Raji (cell line): ENCODE measurements around the gene HDAC4.

Source experiments
- POLR2A ChIP-seq: IDR thresholded peaks from 2 replicates; pipeline ENCODE4 v1.6.1; 2011; ENCODE audit warnings: low read depth, low read length, control low read depth; ENCODE audit not compliant: insufficient read depth

HDAC4 gene

DNA sequence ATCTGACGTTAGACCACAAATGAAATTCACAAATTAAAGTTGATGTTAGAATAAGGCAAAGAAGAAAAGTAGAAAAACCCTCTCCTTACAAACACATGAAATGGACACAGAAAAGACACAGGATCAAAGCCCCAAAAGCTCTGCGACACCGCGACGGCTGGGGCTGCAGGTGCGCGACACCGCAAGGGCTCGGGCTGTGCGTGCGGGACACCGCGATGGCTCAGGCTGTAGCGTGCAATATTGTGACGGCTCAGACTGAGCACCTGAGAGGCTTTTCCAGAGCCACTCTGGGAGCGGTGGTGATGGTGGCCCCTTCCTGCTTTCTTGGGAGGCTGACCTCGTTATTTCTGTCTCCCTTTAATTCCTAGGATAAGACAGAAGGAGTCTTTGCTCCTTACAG lies 296.0 kb downstream of the HDAC4 start:
- no peak for TF ChIP-seq POLR2A

DNA sequence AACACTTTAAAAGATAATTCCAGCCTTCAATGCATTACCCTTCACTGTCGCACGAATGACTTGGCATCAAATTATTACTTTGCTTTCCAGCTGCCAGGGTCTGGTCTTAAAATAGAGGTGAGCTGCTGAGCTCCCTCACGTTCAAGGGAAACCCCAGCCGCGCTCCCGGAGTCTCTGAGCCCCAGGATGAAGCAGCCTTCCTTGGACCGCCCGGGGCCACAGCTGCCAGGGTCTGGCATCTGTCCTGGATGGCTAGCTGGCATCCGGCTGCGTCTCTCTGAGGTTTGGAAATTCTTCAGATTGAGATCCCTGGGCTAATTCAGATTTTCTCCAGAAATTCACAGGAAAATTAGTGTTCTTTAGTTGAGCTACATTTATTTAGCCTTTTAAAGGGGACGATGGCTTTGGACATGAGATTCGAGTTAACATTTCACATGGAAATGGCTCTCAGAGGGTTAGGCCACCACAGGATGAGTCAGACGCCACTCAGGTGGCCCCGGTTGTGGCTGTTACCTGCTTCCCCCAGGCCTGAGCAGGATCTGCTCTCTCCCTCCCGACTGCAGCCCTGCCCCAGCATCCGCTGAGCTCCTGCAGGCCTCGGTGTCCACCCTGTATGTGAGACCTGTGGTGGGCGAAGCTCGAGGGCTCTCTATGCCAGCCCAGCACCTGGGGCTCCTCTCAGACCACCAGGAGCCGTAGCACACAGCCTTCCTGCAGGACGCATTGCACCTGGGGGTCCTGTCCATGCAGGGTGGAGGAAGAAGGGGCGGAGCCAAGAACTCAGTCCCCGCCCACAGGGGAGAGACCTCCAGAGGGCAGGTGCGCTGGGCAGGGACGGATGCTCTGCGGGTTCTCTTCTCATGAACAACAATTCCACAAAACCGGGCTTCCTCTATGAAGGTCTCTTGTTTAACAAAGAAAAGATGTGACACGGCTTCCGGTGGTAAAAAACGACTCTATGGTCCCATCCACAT lies 297.4 kb downstream of the HDAC4 start:
- TF ChIP-seq POLR2A = no peak

DNA sequence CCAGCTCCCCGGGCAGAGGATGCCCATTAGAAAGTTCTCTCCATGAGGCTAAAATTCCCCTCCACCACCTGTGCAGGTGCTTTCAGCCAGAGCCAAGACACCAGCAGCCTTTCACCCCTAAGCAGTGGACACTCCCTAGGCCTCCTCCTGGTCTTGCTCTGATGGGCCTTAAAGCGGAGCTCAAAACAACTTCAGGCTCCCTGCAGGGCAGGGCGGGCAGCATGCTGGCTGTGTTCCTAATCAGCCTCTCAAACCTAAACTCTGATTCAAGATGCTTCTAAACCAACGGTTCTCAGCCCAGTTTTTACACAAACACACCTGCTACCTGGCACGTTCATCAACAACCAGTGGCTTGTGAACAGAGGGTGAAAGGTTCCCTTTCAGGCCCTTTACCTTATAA lies 298.6 kb downstream of the HDAC4 start:
- TF ChIP-seq POLR2A = no peak

DNA sequence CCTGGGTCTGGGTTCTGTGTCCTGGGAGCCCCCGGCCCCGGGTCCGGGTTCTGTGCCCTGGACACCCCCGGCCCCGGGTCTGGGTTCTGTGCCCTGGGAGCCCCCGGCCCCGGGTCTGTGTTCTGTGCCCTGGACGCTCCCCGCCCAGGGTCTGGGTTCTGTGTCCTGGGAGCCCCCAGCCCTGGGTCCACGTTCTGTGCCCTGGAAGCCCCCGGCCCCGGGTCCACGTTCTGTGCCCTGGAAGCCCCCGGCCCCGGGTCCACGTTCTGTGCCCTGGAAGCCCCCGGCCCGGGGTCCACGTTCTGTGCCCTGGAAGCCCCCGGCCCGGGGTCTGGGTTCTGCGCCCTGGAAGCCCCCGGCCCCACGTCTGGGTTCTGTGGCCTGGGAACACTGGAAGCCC lies 299.0 kb downstream of the HDAC4 start:
- no peak for TF ChIP-seq POLR2A

DNA sequence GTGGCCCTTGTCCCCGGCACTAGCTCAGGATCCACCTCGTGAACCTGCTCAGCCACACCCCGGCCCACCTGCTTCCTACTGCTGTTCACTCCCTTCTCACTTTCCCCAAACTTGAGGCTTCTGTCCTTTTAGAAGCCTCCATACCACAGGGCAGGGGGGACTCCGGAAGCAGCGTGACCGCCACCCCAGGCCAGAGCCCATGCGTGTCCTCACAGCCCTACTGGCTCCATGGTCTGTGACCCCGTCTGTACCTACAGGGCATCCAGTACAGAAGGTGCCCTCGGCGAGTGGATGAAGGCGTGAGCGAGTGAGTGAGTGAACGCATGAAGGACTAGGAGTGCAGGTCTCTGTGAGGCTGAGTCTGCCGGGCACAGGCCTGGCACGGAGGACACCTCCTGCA lies 299.7 kb downstream of the HDAC4 start:
- TF ChIP-seq POLR2A = no peak

DNA sequence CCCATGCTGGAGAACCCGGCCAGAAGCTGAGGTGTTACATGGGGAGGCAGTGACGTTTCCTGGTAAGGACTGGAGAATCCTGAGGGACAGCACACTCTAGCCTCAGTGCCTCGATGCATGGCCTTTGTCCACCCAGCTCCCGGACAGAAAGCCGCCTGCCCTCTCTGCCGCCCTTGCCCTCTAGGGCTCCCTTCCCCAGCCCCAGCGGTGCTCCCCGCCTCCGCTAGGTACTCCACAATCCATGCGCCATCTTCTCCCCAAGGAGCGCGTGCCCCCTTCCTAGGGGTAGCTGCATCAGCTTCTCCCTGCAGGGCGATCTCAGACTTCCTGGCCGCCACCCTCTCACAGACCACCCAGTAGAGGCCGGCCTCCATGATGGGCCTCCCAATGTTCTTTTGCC lies 301.3 kb downstream of the HDAC4 start:
- no peak for TF ChIP-seq POLR2A

DNA sequence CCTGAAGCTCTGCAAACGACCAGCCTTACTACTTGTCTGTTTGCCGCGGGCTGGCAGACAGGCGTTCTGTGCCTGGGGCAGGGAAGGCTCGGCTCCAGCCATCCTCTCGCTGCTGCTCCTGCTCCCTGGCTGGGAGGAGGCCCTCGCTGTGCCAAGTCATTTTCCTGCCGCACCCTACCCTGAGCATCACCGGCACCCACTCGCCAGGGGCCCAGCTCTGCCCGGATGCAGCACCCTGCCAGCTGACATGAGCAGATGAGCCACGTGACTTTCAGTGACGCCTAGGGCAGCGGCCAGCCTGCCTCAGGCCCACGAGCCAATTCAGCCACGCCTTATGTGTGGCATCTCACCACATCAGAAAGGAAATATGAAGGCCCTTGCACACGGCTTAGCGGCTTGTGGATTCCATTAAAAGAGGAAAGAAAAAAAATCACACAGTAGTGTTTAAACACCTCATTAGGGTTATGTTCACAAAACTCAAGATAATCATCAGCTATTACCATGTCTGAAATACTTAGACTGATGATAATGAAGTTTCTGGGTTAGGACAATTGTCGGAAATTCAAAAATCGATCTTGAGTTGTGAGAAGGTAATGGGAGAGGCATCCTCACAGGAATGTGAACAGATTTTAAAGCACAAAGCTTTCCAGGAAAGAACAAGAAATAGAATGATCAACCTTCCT lies 302.4 kb downstream of the HDAC4 start:
- no peak for TF ChIP-seq POLR2A

DNA sequence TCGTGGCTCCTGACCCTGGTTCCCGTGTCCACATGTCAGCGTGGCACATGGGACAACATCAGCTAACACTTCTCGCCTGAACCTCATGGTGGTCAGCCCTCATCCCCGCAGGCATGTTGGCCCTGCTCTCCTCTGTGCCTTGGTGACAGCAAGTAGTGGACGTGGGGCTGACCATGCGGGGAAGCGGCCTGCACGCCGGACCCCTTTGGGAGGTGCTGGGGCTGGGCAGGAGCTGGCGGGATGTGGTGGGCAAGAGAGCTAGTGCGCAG lies 303.5 kb downstream of the HDAC4 start:
- TF ChIP-seq POLR2A = no peak

DNA sequence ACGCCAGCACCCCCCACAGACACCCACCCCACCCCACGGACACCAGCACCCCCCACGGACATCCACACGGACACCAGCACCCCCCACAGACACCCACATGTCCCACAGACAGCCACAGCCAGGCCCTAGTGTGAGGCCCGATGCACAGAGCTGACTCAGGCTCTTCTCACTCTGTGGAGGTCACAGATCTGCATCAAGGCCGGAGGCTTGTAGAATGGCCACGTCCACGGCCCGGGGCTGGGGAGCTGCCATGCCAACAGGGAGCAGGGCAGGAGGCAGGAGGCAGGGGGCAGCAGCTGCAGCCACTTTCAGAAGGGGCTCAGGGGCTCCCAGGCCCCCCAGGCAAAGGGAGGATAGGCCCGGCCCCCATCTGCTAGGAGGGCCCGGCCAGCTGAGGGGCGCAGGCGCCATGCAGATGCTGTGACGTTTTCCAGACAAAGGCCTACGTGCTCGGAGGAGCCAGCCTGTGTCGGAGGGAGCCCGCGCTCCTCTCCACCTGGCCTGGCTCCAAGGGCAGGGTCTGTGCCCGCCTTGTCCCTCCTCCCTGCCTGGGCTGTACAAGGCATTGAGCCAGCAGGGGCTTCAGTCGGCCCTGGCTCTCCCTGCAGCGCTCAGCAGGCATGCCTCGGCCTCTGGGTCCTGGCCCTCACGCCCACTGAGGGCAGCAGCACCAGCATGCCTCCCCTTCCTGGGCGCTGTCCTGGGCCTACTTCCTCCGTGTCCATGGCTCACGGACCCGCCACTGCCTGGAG lies 304.0 kb downstream of the HDAC4 start:
- TF ChIP-seq POLR2A = no peak

DNA sequence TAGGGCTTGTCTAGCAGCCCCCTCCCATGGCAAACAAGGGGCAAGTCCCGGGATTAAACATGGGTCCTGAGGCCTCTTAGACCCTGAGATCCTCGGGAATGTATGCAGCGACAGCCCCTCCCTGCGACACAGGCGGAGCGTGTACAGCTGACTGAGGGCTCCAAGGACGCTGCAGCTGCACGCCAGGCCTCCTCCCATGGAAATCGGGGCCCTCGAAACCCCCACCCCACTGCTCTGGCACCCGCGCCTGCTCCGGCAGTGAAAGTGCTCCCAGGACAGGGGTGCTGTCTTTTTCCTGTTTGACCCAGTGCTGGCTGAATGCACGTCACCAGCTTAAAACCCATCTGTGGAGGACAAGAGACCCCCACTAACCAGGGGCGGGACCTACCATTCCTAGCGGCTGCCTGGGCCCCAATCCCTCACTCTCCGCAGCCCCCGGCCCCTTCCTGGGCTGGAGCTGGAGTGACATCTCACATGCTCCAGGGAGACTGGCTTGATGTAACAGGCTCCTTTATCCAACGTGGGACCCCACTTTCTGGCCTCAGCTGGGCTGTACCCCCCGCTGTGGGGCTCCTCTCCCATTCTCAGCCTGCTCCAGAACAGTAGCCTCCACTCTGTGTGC lies 305.2 kb downstream of the HDAC4 start:
- TF ChIP-seq POLR2A = no peak

DNA sequence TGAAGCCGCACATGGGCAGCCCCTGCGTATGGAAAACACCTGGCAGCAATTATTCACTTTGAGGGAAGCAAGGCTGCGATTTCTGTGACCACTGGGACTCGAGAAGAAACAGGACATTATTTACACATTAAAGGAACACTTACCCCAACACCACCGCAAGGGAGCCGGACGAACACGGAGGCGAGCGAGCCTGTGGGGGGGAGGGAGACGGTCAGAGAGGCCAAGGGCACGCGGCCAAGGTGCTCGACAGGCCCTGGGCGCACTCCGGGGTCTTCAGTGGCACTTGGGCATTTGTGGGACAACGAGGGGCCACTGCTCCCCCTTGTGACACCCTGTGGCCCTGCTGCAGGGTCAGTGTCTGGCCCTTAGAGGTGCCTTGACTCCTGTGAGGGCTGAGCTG lies 306.0 kb downstream of the HDAC4 start:
- TF ChIP-seq POLR2A = no peak

DNA sequence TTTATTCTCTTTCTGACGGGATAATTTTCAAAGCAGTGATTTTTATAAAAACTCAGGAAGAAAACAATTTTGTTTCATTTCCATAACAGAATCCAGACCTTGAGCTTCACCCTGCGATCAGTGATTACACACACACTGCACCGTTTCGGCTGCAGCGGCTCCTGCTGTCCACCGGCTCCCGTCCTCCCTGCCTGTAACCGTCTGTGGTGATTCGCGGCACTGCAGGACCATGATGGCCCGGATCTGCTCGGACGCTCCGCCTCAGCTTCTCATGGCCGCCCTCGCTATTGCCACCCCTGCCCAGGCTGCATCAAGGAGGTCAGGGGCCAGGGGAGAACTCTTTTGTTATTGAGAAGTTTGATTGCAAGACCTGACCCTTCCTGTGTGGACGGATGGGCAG lies 306.9 kb downstream of the HDAC4 start:
- no peak for TF ChIP-seq POLR2A

DNA sequence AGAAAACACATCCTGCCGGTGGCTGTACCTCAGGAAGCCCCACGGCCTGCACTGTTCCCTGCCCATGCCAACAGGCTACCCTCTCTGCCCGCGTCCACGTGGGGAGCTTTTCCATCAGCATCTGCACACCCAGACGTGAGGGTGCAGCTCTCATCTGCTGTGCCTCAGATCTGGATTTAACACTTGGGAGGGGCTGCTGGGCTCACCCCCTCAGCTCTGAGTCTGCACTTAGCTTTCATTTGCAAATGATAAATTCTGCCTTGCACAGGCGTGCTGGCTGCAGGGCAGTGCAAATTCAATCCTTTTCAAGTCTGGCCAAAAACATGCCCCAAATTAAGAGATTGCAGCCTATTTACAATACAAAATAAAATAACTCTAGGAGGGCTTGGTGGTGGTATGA lies 307.3 kb downstream of the HDAC4 start:
- no peak for TF ChIP-seq POLR2A

DNA sequence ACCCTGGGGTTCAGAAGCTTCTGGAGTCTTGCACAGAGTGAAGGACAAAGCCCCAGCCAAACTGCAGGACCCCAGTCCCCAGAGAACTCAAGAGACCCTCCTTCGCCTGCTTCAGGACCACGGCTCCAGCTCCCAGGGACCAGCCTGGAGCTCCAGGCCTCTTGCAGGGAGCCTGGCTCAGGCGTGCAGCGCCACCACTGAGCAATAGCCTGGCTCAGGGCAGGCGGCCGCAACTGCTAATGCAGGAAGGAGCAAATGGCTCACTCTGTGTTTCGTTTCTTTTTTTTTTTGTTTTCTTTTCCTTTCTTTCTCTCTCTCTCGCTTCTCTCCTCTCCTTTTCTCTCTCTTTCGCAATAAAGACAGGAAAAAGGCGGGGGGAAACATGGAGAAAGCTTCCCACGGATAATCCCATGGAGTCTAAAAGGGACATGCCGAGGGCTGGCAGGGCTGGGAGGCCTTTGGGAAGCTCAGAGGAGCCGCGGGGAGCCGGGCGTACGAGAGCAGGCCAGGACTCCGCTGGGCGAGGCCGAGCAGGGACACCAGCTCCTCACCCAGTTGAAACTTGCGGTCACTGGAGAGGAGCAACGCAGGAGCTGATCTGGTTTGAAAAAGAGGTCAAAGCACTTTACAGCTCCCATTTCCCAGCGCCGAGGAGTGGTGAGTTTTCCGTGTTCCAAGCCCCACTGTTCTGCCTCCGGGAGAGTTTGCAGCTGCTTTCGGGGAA lies 308.1 kb downstream of the HDAC4 start:
- TF ChIP-seq POLR2A = no peak

DNA sequence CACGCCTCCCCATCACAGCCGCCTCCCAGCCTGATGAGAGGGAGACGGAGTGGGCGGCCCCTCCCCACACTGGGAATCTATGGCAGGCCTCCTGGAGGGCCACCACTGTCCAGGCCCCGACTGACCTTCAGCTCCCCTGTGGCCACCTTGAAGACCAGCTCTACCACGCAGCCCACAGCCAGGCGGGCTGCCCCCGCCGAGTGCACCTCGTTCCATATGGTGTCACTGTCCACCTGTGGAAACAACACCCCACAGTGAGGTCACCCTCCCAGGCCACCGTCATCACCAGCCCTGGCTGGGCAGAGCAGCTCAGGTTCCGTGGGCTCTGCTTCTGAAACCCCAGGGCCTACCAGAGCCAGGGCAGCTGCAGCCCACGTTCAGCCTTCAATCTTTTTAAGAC lies 310.9 kb downstream of the HDAC4 start:
- no peak for TF ChIP-seq POLR2A
